ENCODE data around the gene PIGS. TPM values are rescaled to one million over a fixed set of nuclear protein-coding genes. Genes with fewer than 3 reads are reported as not detected.

PIGS gene
- total RNA-seq (2021; fragmentation: NEBNext Ultra II Directional; extraction: Animal tissue kit (Norgen Biotek cat#: 25700)) = 10 to 100 TPM; 69.5 to 94.7 (median 78.0) TPM
- long read RNA-seq, transcript PIGS-202 (12 exons, 2,877 nt) = major isoform, 36 of 72 reads
- long read RNA-seq, partial matches to known transcripts = 27 of 72 reads
- long read RNA-seq, other reads (novel, unspliced or antisense) = 4 of 72 reads

DNA sequence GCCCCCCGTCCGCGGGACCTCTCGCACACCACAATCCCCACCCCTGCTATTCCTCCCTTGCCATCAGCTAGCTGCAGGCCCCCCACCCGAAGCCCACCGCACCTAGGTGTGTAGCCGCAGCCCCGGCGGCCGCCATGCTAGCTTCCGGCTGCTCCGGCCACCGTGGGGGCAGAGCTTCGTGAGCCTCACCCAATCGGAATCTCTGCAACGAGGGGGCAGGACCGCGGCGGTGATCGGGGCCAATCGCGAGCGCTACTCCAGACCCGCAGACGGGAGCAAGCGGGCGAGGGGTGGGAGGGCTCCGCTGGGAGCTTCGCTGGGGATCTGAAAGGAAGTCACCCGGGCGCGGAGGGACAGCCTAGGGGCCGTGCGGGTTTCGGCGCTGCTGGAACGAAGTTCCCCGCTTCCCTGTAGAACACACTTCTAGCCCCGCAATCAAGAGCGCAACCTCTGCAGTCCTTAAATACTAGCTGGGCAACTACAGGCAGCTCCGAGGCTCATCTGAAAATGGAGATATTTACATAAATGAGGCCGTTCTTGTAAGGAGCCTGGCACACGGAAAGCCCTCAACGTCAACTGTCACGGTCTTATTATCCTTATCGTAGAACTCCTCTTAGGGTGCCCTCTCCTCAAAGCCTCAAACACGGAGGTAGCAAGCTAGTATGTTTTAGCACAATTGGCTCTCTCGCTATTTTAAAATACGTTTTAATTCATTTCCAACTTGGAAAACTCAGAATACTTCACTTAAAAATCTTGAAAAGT is at the start of gene PIGS:
Gene PIGS, minus strand, starts transcription at position 164 of the 762 bp plus-strand sequence. Its CDS starts 28 bp downstream, at position 136.
- H3K27me3 Mint-ChIP-seq (ENCODE audit: insufficient read depth) = peaks cover 1% of the 10 kb centered on the region; the same call in 1 of the 2 replicates
- no peak for TF ChIP-seq CTCF (IDR thresholded peaks at IDR 0.05)

GRCh38 chr17:28620010-28620409 is 48.7 kb upstream of the PIGS start:
- Mint-ChIP-seq H3K36me3 (ENCODE audit: low read depth) (peaks cover 50% of the 10 kb centered on the region), H3K27me3 (ENCODE audit: insufficient read depth) (no peaks in the 10 kb centered on the region; the same call in 1 of the 2 replicates), H3K4me3 (no peak overlapping the region), H3K27ac (no peak overlapping the region), H3K4me1 (ENCODE audit: low read depth) (no peaks in the 10 kb centered on the region), H3K9me3 (no peaks in the 10 kb centered on the region)
- DNase-seq = no peak
- TF ChIP-seq CTCF (IDR thresholded peaks at IDR 0.05) = no peak

More for the DNA sequence above, at the start of gene PIGS:
- peak within 1 kb of the TSS; percentile 83 for H3K27ac Mint-ChIP-seq
- H3K9me3 Mint-ChIP-seq = no peaks in the 10 kb centered on the region
- peaks cover 10% of the 10 kb centered on the region for H3K36me3 Mint-ChIP-seq (ENCODE audit: low read depth)
- H3K4me1 Mint-ChIP-seq (ENCODE audit: low read depth) = peaks cover 44% of the 10 kb centered on the region
- H3K4me3 Mint-ChIP-seq = peak within 1 kb of the TSS; percentile 97
- DNase-seq = peak; percentile 87

- Mint-ChIP-seq H3K36me3 (ENCODE audit: low read depth) (peaks cover 62% of the 10 kb centered on the region), H3K9me3 (no peaks in the 10 kb centered on the region), H3K4me3 (no peak overlapping the region), H3K27ac (no peak overlapping the region), H3K27me3 (ENCODE audit: insufficient read depth) (peaks cover 4% of the 10 kb centered on the region), H3K4me1 (ENCODE audit: low read depth) (no peaks in the 10 kb centered on the region; the same call in 1 of the 2 replicates)
- no peak for DNase-seq
- TF ChIP-seq CTCF (IDR thresholded peaks at IDR 0.05) = no peak
Measured at GRCh38 chr17:28618464-28618863, 47.1 kb upstream of the PIGS start.

DNA sequence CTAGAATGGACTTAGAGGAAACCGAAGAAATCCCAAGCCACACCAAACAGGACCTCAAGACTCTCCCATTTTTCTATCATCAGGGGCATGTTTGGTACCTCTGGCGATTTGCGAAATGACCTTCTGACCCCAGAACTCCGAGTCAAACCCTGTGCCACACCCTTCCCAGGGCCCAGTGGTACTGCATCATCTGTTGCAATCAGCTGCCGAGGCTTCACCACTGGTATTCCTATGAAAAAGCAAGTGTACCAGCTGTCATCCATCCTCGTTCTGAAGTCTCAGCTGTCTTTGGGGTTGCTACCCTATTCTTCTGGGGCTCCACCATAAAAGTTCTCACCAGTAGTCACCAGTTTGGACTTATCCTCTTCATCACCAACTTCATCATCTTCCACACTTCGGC is 45.0 kb upstream of the PIGS start:
- no peaks in the 10 kb centered on the region for H3K9me3 Mint-ChIP-seq
- TF ChIP-seq CTCF (IDR thresholded peaks at IDR 0.05) = no peak
- peaks cover 50% of the 10 kb centered on the region for H3K36me3 Mint-ChIP-seq (ENCODE audit: low read depth)
- no peak for DNase-seq
- H3K4me1 Mint-ChIP-seq (ENCODE audit: low read depth) = no peaks in the 10 kb centered on the region; the same call in 1 of the 2 replicates
- no peak overlapping the region for H3K27ac Mint-ChIP-seq
- H3K27me3 Mint-ChIP-seq (ENCODE audit: insufficient read depth) = peaks cover 5% of the 10 kb centered on the region
- no peak overlapping the region for H3K4me3 Mint-ChIP-seq

DNA sequence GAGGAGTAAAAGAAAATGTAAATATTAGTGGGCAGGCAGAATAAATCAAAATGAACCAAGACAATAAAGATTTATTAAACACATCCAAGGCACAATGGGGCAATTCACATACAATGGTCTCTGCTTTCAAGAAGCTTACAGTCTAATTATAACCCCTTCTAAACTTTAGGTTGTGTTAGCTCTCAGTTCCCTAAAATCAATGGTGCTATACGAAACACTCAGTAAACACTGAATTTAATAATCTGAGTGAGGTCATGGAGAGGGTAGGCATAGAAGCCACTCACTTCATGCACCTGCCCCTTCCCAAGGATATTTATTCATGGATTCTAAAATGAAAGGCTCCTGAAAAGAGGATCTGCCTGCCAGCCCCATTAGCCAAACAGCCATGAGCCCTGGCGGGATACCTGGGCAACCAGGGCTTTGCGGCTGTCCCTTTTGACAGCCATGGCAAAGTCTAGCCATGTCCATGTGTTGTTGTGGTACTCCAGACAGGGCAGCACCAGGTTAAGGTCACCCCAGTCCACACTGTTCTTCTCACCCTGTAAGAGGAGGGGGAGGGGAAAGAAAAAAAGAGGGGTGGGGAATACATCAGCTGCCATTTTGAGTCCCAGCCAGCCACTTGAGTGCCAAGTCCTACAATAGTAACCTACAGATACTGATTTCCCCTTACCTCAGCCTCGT is 44.1 kb upstream of the PIGS start:
- TF ChIP-seq CTCF (IDR thresholded peaks at IDR 0.05) = no peak
- H3K36me3 Mint-ChIP-seq (ENCODE audit: low read depth) = peaks cover 42% of the 10 kb centered on the region
- H3K4me3 Mint-ChIP-seq = no peak overlapping the region
- no peaks in the 10 kb centered on the region for H3K9me3 Mint-ChIP-seq
- no peak overlapping the region for H3K27ac Mint-ChIP-seq
- H3K4me1 Mint-ChIP-seq (ENCODE audit: low read depth) = no peaks in the 10 kb centered on the region; the same call in 1 of the 2 replicates
- DNase-seq = no peak
- peaks cover 5% of the 10 kb centered on the region for H3K27me3 Mint-ChIP-seq (ENCODE audit: insufficient read depth)

Data from HFFc6 (cell line).